GM19025 (cell line): ENCODE measurements around the gene PCSK7.
"Not testable (repeated sequence)": the region's sequence is repeated elsewhere in the genome, so short reads cannot be mapped to it uniquely, and the experiment has no call there.

Source experiments
- ATAC-seq: cut with Tn5 transposase; IDR thresholded peaks from one replicate; pipeline ENCODE4 v1.9.1; 2021; ENCODE audit warnings: mild to moderate bottlenecking, low read depth, moderate library complexity; ENCODE audit not compliant: unreplicated experiment

PCSK7 gene

DNA sequence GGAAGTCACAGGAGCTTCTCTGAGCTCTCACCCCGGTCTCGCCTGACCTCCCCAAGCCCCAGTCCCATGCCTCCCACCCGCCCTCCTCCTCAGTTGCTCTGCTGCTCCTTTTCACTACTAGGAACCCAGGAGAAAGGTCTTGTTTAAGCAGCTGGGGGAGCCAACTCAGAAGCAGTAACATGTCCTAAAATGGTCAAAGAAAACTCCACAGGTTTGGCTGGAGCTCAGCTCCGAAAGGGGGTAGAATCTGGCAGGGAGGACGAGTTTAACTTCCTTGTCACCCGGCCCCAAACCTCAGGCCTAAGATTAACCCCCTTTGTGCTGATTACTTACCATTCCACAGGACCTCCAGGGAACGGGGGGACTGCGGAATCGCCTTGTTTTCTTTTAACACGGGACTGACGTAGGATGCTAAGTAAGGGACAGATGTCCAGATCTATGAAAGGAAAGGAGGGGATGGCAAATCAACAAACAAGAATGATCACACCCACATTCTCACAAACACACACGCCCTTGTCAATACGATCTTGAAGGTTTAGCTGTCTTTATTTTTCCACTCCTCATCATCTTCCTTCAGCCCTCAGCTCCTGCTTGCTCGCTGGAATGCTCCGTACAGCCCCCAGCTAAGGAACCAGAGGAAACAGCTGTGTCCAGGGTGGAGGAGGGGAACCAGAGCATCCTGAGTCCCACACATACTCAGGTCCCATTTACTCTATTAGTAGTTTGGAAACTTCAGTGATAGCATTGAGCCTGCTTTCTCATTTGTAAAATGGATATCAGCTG is 13.5 kb downstream of the PCSK7 start:
- ATAC-seq: no peak

DNA sequence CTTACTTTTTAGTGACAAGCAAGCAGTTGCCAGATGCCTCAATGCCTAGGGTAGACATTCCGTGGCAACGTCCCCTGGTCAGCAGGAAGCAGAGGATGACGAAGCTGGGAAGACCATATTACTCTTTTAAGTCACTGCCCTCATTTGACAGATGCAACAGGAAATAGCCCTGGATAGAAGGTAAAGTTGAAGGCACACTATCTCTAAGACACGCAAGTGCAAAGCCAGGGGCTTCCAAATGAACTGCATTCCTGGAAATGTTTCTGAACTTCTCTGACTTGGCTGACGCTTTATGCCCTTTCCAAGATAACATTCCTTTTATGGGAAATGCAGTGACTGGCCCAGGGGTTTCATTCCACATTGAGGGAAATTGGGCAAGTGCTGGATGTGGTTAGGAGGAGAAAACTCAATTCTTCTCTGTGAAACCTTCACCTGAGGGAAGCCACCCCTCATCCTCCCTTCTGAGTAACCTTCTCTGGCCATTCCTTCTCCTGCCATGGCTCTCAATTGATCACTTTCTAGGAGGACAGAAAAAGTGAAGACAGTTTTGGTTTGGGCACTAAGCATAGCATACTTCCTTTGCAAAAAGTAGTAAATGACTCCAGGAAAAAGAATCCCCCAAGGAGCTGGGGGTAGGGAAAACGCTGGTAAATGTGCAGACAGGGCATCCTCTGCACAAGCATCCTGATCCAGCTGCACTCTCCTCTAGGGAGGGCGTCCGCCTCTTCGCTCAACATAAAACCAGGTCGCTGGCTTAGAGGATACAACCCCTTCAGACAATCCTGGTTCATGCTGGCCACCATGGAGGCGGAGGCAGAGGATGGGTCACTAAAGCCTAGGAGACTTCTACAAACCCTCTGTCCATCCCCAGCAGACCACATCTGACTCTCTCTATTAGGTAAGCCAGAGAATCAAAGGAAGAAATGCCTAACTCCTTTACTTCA is 14.5 kb downstream of the PCSK7 start:
- ATAC-seq: no peak

DNA sequence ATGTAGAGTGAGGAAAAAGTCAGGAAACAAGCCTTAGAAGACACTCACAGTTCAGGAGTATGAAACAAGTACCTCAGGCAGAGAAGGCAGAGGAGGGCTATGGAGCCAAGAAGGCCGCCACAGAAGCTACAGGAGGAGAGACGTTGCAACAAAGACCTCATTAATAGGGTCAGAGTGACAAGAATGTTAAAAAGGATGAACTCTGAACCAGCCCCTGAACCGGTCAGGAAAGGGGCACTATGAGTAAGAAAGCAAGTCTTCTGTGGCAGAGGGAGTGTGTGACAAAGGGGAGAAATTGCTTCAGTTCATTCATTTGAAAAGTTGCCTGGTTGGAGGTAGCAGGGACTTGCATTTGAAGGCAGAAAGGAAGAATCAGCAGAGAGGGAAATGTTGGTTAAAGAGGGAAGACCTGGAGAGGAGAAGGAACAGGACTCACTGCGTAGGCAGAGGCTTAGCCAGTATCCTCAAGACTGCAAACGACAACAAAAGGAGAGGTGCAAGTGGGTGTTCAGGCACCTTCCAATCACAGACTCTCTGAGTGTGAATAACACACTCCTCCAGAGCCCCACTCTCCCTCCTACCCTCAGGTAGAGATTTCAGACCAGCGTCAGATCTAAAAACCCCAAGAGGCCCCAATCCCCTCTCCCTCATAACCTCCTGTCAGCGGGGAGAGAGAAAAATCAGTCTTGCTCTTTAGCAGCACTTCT is 17.3 kb downstream of the PCSK7 start:
- ATAC-seq: no peak

GRCh38 chr11:117212697-117213355 is 19.0 kb downstream of the PCSK7 start:
- ATAC-seq: no peak

DNA sequence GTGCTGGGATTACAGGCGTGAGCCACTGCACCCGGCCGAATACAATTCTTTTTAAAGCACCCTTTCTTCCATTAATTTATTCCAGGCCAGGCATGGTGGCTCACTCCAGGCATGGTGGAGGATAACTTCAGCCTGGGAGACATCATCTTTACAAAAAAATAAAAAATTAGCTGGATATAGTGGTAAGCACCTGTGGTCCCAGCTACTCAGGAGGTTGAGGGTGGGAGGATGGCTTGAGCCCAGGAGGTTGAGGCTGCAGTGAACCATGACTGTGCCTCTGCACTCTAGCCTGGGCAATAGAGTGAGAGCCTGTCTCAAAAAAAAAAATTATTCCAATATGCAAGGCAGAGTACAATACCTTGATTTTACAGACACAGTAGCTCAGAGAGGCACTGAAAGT is 21.3 kb downstream of the PCSK7 start:
- ATAC-seq: no peak

GRCh38 chr11:117209351-117210125 is 22.3 kb downstream of the PCSK7 start:
- ATAC-seq: not testable (repeated sequence)

- not testable (repeated sequence) for ATAC-seq
These were observed 23.2 kb downstream of the PCSK7 start for GRCh38 chr11:117208710-117209109.

- ATAC-seq: not testable (repeated sequence)
These were observed 24.4 kb downstream of the PCSK7 start for GRCh38 chr11:117207481-117207880.

DNA sequence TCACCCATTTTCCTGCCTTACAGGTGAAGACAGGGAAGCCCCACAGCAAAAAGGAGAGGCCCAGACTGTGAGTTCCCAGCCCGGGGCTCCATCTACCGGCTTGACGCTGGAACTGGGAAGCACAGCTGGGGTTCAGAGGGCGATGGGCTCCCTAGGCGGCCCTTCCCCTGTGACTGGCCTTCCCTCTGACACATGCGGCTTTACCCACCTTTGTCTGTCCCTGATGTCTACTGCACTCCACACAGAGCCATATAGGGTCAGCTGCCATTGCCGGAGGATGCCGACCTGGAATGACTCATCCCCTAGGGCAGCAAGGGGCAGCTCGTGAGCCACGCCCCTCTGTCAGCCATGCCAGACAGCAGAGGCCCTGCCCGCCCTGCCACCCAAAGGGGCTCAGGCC is 25.0 kb downstream of the PCSK7 start:
- not testable (repeated sequence) for ATAC-seq

GRCh38 chr11:117206111-117206510 is 25.8 kb downstream of the PCSK7 start:
- not testable (repeated sequence) for ATAC-seq

DNA sequence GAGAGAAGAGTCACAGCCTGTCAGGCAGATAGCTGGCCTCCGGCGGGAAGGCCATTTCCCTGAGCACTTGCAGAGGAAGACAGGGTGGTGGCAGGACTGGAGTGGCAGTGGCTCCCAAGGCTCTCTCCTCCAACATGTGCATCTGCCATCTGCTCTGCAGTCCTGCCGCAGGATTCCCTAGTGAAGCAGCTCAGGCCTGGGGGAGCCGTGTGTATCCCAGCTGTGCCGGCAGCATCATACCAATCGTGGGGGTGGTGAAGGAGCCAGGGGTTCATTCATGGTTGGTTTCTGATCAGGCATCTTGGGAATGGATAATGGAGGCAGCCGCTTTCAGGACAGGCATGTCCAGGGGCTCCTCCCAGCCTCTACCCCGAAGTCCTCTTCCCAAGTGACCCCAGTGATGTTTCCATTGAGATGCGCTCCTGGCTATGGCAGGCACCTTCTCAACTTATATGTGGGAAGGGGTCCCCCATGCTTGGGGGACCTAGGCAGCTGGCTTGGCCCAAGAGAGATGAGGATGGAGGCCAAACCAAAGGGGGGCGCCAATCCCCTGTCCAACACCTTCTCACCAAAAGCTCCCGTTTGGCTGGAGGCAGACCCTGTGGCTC is 26.6 kb downstream of the PCSK7 start:
- ATAC-seq: no peak

DNA sequence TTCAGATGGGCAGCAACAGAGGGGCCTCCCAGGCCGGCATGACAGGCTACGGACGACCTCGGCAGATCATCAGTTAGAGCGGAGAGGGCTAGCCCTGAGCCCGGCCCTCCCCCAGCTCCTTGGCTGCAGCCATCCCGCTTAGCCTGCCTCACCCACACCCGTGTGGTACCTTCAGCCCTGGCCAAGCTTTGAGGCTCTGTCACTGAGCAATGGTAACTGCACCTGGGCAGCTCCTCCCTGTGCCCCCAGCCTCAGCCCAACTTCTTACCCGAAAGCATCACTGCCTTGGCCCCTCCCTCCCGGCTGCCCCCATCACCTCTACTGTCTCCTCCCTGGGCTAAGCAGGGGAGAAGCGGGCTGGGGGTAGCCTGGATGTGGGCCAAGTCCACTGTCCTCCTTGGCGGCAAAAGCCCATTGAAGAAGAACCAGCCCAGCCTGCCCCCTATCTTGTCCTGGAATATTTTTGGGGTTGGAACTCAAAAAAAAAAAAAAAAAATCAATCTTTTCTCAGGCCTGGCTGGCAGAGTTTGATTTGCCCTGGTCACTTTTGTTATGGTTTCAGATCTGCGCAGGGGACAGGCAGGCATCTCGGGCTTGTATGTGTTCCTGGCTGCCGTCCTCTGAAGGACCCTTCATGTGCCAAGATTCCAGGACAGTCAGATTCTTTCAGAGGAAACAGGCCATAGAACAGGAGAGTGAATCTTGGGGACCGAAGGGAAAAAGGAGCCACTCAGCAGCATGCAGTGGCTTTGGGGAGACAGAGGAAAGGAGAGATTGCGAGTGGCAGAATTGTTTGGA is 27.4 kb downstream of the PCSK7 start:
- no peak for ATAC-seq

DNA sequence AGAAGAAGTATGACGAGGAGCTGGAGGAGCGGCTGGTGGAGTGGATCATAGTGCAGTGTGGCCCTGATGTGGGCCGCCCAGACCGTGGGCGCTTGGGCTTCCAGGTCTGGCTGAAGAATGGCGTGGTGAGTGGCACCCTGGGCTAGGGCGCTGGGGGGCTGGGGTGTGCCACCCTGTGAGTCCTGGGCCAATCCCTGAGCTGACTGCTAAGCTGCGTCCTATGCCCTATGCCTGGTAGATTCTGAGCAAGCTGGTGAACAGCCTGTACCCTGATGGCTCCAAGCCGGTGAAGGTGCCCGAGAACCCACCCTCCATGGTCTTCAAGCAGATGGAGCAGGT is 28.8 kb downstream of the PCSK7 start:
- no peak for ATAC-seq

GRCh38 chr11:117202386-117203068 is 29.3 kb downstream of the PCSK7 start:
- no peak for ATAC-seq

- no peak for ATAC-seq
These were observed 30.1 kb downstream of the PCSK7 start for GRCh38 chr11:117201658-117202305.

DNA sequence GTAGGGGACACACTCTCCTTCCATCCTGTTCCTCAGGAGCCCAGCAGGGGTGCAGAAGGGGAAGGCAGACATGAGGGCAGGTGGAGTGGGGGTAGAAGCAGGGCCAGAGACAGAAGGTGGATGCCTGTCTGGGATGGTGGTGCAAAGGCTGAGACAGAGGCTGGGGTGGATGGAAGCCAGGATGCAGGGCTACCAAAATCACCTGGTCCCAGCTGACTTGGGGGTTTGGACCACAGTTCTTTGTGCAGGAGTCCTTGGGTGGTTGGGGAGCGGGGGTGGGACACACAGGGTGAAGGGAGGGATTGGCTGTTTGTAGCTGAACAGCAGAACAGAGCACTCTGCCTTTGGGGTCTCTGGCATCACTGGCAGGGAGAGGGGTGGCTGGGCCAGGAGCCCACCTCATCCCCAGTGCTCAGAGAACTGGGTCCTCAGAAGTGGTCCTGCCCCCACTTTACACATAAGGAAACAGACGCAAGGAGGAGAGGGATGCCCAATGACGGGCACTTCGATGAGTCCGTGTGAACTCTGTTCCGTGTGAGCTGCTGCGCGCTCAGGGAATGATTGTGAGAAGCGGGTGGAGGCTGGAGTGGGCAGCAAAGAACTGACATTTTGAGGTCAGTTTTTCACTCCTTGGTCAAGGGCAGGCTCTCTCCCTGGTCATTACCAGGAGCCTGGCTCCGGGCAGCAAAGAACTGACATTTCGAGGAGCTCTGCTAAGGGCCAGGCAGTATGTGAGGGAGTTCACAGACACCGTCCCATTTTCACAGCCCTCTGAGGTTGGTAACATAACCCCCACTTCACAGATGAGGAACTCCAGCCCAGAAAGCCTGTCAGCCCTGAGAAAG is 30.8 kb downstream of the PCSK7 start:
- ATAC-seq: no peak
